Mesenchymal stem cell (in vitro differentiated cells and primary cell): Measurements from ENCODE around the gene RPS8.

Experiments used
- DNase-seq: peaks from one replicate; pipeline ENCODE4 v3.0.0-alpha.2; 2013
- H2AFZ ChIP-seq: one replicate; pipeline ENCODE4 v1.6.1; 2013; ENCODE audit warnings: low read depth, mild to moderate bottlenecking, control low read depth, inconsistent platforms, low read length, moderate library complexity
- H2AK5ac ChIP-seq: 2 replicates; pipeline ENCODE4 v1.6.1; 2013; ENCODE audit warnings: low read length, moderate library complexity, mild to moderate bottlenecking, inconsistent platforms; ENCODE audit not compliant: severe bottlenecking
- H2BK120ac ChIP-seq: one replicate; pipeline ENCODE4 v1.6.1; 2013; ENCODE audit warnings: low read depth, mild to moderate bottlenecking, inconsistent platforms, low read length, moderate library complexity
- H2BK12ac ChIP-seq, 2 experiments: one replicate each; pipeline ENCODE4 v1.6.1; 2013; ENCODE audit warnings: inconsistent platforms in 2 of 2, low read length in 2 of 2, mild to moderate bottlenecking in 2 of 2, moderate library complexity in 2 of 2, control low read depth in 1 of 2
- H2BK15ac ChIP-seq: one replicate; pipeline ENCODE4 v1.6.1; 2013; ENCODE audit warnings: mild to moderate bottlenecking, low read depth, inconsistent platforms; ENCODE audit not compliant: poor library complexity, severe bottlenecking
- H2BK5ac ChIP-seq: 2 replicates; pipeline ENCODE4 v1.6.1; 2013; ENCODE audit warnings: low read depth, mild to moderate bottlenecking, low read length, control low read depth, inconsistent platforms; ENCODE audit not compliant: poor library complexity, severe bottlenecking
- H3K14ac ChIP-seq, 2 experiments: one replicate each; pipeline ENCODE4 v1.6.1; 2013; ENCODE audit warnings: inconsistent platforms in 2 of 2, low read length in 2 of 2, control low read depth in 1 of 2, mild to moderate bottlenecking in 1 of 2, moderate library complexity in 1 of 2
- H3K18ac ChIP-seq, 2 experiments: one replicate each; pipeline ENCODE4 v1.6.1; 2013; ENCODE audit warnings: inconsistent platforms in 2 of 2, low read length in 2 of 2, control low read depth in 1 of 2, low read depth in 1 of 2, mild to moderate bottlenecking in 1 of 2
- H3K23ac ChIP-seq, 2 experiments: one replicate each; pipeline ENCODE4 v1.6.1; 2013; ENCODE audit warnings: inconsistent platforms in 2 of 2, low read length in 2 of 2, mild to moderate bottlenecking in 2 of 2, moderate library complexity in 2 of 2, control low read depth in 1 of 2
- H3K27ac ChIP-seq: 2 replicates; pipeline ENCODE4 v1.5.1; 2013; ENCODE audit warnings: mild to moderate bottlenecking, moderate library complexity, low read length, control low read depth, inconsistent platforms; ENCODE audit not compliant: poor library complexity, severe bottlenecking
- H3K27me3 ChIP-seq, 2 experiments: 2 replicates each; pipeline versions ENCODE4 v1.6.1 to v1.7.0; 2013; ENCODE audit warnings: low read length in 2 of 2, mild to moderate bottlenecking in 2 of 2, moderate library complexity in 2 of 2, control low read depth in 1 of 2, inconsistent platforms in 1 of 2; ENCODE audit not compliant: control insufficient read depth in 1 of 2, insufficient read depth in 1 of 2
- H3K36me3 ChIP-seq, 2 experiments: 2 replicates each; pipeline versions ENCODE4 v1.6.1 to v1.7.0; 2013; ENCODE audit warnings: low read length in 2 of 2, control low read depth in 1 of 2, inconsistent platforms in 1 of 2, low read depth in 1 of 2, mild to moderate bottlenecking in 1 of 2; ENCODE audit not compliant: insufficient read depth in 2 of 2, control insufficient read depth in 1 of 2
- H3K4ac ChIP-seq, 2 experiments: one replicate each; pipeline ENCODE4 v1.6.1; 2013; ENCODE audit warnings: inconsistent platforms in 2 of 2, low read length in 2 of 2, mild to moderate bottlenecking in 2 of 2, moderate library complexity in 2 of 2, control low read depth in 1 of 2, low read depth in 1 of 2
- H3K4me1 ChIP-seq: 2 replicates; pipeline ENCODE4 v1.6.1; 2013; ENCODE audit warnings: low read depth, low read length, control low read depth; ENCODE audit not compliant: control insufficient read depth, insufficient read depth
- H3K4me2 ChIP-seq: 2 replicates; pipeline ENCODE4 v1.6.1; 2013; ENCODE audit warnings: low read length, mild to moderate bottlenecking, inconsistent platforms; ENCODE audit not compliant: poor library complexity, severe bottlenecking
- H3K4me3 ChIP-seq, 2 experiments: 2 replicates each; pipeline versions ENCODE4 v1.5.1 to v1.7.0; 2013; ENCODE audit warnings: low read length in 2 of 2, mild to moderate bottlenecking in 2 of 2, control low read depth in 1 of 2, low read depth in 1 of 2; ENCODE audit not compliant: insufficient read depth in 1 of 2
- H3K79me1 ChIP-seq: replicated peaks from 2 replicates; pipeline ENCODE4 v1.6.1; 2013; ENCODE audit warnings: mild to moderate bottlenecking, control low read depth, low read length, inconsistent platforms; ENCODE audit not compliant: poor library complexity, severe bottlenecking
- H3K9ac ChIP-seq: 2 replicates; pipeline ENCODE4 v1.7.0; 2013; ENCODE audit warnings: mild to moderate bottlenecking, low read length, moderate library complexity
- H3K9me3 ChIP-seq: 2 replicates; pipeline ENCODE4 v1.7.0; 2013; ENCODE audit warnings: mild to moderate bottlenecking, low read length; ENCODE audit not compliant: control insufficient read depth
- H4K8ac ChIP-seq: one replicate; pipeline ENCODE4 v1.6.1; 2013; ENCODE audit warnings: inconsistent platforms, mild to moderate bottlenecking, low read length, moderate library complexity
- H4K91ac ChIP-seq: one replicate; pipeline ENCODE4 v1.6.1; 2013; ENCODE audit warnings: mild to moderate bottlenecking, low read length, inconsistent platforms
- WGBS: methylation state at CpG from one replicate; pipeline ENCODE4 v1.1.7; 2013; ENCODE audit warnings: mixed read lengths; 5-methylcytosine and 5-hydroxymethylcytosine counted together

Gene RPS8

GRCh38 chr1:44786138-44786840, 10.9 kb downstream of the RPS8 start:
- 7% methylated on average over 49 of the region's 49 CpGs for WGBS
- H2BK12ac ChIP-seq: peak overlapping the region in 1 of 2 experiments; percentile 35
- peaks cover 0 to 6% of the 10 kb centered on the region in 2 experiments for H3K27me3 ChIP-seq

DNA sequence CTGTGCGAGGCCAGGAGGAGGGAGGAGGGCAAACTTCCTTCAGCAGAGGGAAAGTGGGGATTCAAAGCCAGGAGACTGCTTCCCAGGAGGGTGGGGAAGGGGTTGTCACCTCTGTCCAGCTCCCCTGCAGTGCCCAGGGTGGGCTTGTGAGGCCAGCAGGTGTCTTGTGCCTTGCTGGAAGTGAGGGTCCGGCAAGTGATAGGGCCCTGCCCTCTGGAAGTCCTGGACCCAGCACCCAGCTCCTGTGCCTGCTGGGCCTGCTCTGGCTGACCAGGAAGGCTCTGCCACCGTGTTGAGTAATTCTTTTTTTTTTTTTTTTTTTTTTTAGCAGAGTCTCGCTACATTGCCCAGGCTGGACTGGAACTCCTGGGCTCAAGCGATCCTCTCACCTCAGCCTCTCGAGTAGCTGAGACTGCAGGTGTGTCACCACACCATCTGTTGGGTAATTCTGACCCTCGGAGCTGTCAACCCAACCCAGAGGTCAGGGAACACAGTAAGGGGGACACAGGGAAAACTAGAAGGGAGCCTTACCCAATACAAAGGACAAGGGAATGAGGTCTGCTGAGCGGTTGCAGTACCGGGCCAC, 11.6 kb downstream of the RPS8 start:
- Histone ChIP-seq H3K9me3 (no peaks in the 10 kb centered on the region), H3K4me3 (no peak overlapping the region), H3K23ac (no peak overlapping the region), H2AFZ (no peak overlapping the region), H3K36me3 (no peaks in the 10 kb centered on the region), H2BK120ac (no peak overlapping the region), H3K27ac (peak overlapping the region; percentile 7), H2AK5ac (no peak overlapping the region), H4K8ac (peak overlapping the region; percentile 67), H3K18ac (no peak overlapping the region), H3K4me1 (peaks cover 32% of the 10 kb centered on the region), H4K91ac (no peak overlapping the region), H2BK5ac (no peak overlapping the region), H3K27me3 (peaks cover 0 to 6% of the 10 kb centered on the region in 2 experiments), H3K14ac (no peak overlapping the region), H2BK15ac (no peak overlapping the region), H3K79me1 (no peaks in the 10 kb centered on the region), H3K4me2 (peak overlapping the region; percentile 81), H3K4ac (no peak overlapping the region), H3K9ac (no peak overlapping the region), H2BK12ac (peak overlapping the region; percentile 18 to 35)
- no peak for DNase-seq
- 85% methylated on average over 9 of the region's 9 CpGs for WGBS

More at GRCh38 chr1:44786138-44786840, 10.9 kb downstream of the RPS8 start:
- Histone ChIP-seq H2BK120ac (no peak overlapping the region), H4K91ac (peak overlapping the region; percentile 6), H3K4me3 (peak overlapping the region; percentile 40 to 69), H2BK5ac (no peak overlapping the region), H3K14ac (no peak overlapping the region), H2AK5ac (no peak overlapping the region), H3K9me3 (no peaks in the 10 kb centered on the region), H3K4me2 (peak overlapping the region; percentile 81), H3K23ac (no peak overlapping the region), H2BK15ac (no peak overlapping the region), H4K8ac (peak overlapping the region; percentile 67), H3K79me1 (no peaks in the 10 kb centered on the region), H3K9ac (peak overlapping the region; percentile 64), H3K4me1 (peaks cover 32% of the 10 kb centered on the region), H2AFZ (peak overlapping the region; percentile 7), H3K36me3 (peaks cover 1 to 4% of the 10 kb centered on the region in 2 experiments), H3K27ac (peak overlapping the region; percentile 7), H3K4ac (no peak overlapping the region), H3K18ac (no peak overlapping the region)
- DNase-seq: peak; percentile 76

DNA sequence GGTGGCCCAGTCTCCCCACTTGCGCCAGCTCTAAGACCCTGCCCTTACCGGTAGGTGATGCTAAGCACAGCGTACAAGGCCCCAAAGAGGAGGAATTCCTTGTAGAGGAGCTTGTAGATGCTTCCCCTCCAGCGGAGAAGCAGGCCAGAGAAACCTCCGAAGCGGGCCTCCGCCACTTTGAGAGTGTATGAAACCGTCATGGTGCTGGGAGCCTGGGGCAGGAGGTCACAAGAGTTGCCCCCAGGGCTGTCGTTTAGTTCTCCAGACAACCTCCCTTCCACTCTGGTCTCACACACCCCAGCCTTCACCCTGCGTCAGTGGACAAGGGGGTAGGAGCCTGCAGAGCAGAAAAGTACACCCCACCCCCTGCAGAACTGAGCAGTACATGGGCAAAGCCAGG, 12.2 kb downstream of the RPS8 start:
- H3K4me1 ChIP-seq: peaks cover 32% of the 10 kb centered on the region
- no peak overlapping the region for H4K91ac ChIP-seq
- DNase-seq: no peak
- 100% methylated on average over 7 of the region's 10 CpGs for WGBS
- no peak overlapping the region for H3K4me3 ChIP-seq
- H2BK12ac ChIP-seq: peak overlapping the region in 1 of 2 experiments; percentile 18
- H3K14ac ChIP-seq: no peak overlapping the region
- no peak overlapping the region for H2BK5ac ChIP-seq
- H2AFZ ChIP-seq: no peak overlapping the region
- H3K9ac ChIP-seq: no peak overlapping the region
- H2AK5ac ChIP-seq: no peak overlapping the region
- no peak overlapping the region for H4K8ac ChIP-seq
- no peak overlapping the region for H3K4me2 ChIP-seq
- H3K18ac ChIP-seq: no peak overlapping the region
- no peak overlapping the region for H2BK15ac ChIP-seq
- no peaks in the 10 kb centered on the region for H3K9me3 ChIP-seq
- H2BK120ac ChIP-seq: no peak overlapping the region
- peaks cover 0 to 6% of the 10 kb centered on the region in 2 experiments for H3K27me3 ChIP-seq
- no peaks in the 10 kb centered on the region for H3K79me1 ChIP-seq
- no peaks in the 10 kb centered on the region for H3K36me3 ChIP-seq
- peak overlapping the region in 1 of 2 experiments; percentile 47 for H3K23ac ChIP-seq
- H3K27ac ChIP-seq: no peak overlapping the region
- no peak overlapping the region for H3K4ac ChIP-seq

GRCh38 chr1:44788120-44788860, 12.9 kb downstream of the RPS8 start, which contains the start of gene BEST4:
BEST4 (minus strand) TSS chr1:44788170; CDS start chr1:44787705, 465 bp downstream.
- Histone ChIP-seq H4K8ac (no peak within 1 kb of the TSS), H4K91ac (no peak within 1 kb of the TSS), H3K18ac (no peak within 1 kb of the TSS), H3K4ac (no peak within 1 kb of the TSS), H2BK12ac (peak within 1 kb of the TSS in 1 of 2 experiments; percentile 18), H3K79me1 (no peaks in the 10 kb centered on the region), H3K4me1 (peaks cover 32% of the 10 kb centered on the region), H3K4me2 (no peak within 1 kb of the TSS), H3K23ac (peak within 1 kb of the TSS in 1 of 2 experiments; percentile 47), H2BK15ac (no peak within 1 kb of the TSS), H3K9ac (no peak within 1 kb of the TSS), H2BK5ac (no peak within 1 kb of the TSS), H2AK5ac (no peak within 1 kb of the TSS), H2BK120ac (no peak within 1 kb of the TSS), H3K9me3 (no peaks in the 10 kb centered on the region), H3K4me3 (no peak within 1 kb of the TSS), H3K14ac (no peak within 1 kb of the TSS), H2AFZ (no peak within 1 kb of the TSS), H3K27ac (no peak within 1 kb of the TSS), H3K36me3 (no peaks in the 10 kb centered on the region), H3K27me3 (peaks cover 0 to 6% of the 10 kb centered on the region in 2 experiments)
- WGBS: 91% methylated on average over 9 of the region's 9 CpGs
- DNase-seq: no peak
